MM.1S (cell line): ENCODE measurements around the gene NCR3LG1.

Source experiments
- CTCF ChIP-seq: fragments of 300-600 bp; sonication (generic); IDR thresholded peaks from 2 replicates; pipeline ENCODE4 v1.5.1; 2016; ENCODE audit warnings: antibody characterized with exemption, low read length, mixed read lengths
- EZH2 ChIP-seq: fragments of 300-600 bp; sonication (generic); optimal IDR thresholded peaks from 2 replicates; pipeline ENCODE3; 2017; ENCODE audit warnings: low read depth, mild to moderate bottlenecking, antibody characterized with exemption, low read length, mixed read lengths

- TF ChIP-seq EZH2 (no peak), CTCF (no peak)
These were observed 18.2 kb downstream of the NCR3LG1 start for GRCh38 chr11:17369684-17370243.
